Esophagus muscularis mucosa (tissue), 4 donors: ENCODE results near the gene OR2B6. TPM values are rescaled to one million over a fixed set of nuclear protein-coding genes. Genes with fewer than 3 reads are reported as not detected.

ENCODE experiments used
- DNase-seq: peaks from one replicate; pipeline ENCODE4 v3.0.0-alpha.2; 2017; ENCODE audit errors: extremely low spot score
- H3K27ac ChIP-seq, 4 donors: fragments of 200-600 bp; sonication (generic); replicated peaks in 1 of 4; 1 replicate in 3 of 4; 2 replicates in 1 of 4; pipeline ENCODE4 v1.5.1; 2016 to 2019; ENCODE audit warnings: mild to moderate bottlenecking in 1 of 4
- H3K27me3 ChIP-seq, 4 donors: fragments of 200-600 bp; sonication (generic); one replicate each; pipeline versions ENCODE4 v1.5.1 to v1.6.0; 2016 to 2019
- H3K36me3 ChIP-seq, 4 donors: fragments of 200-600 bp; sonication (generic); one replicate each; pipeline ENCODE4 v1.5.1; 2016 to 2019
- H3K4me1 ChIP-seq, 4 donors: fragments of 200-600 bp; sonication (generic); one replicate each; pipeline ENCODE4 v1.5.1; 2016 to 2019
- H3K4me3 ChIP-seq, 4 donors: fragments of 200-600 bp; sonication (generic); 1 replicate in 2 of 4; 2 replicates in 2 of 4; pipeline ENCODE4 v1.5.1; 2016 to 2019; ENCODE audit warnings: mild to moderate bottlenecking in 4 of 4, moderate library complexity in 1 of 4
- H3K9me3 ChIP-seq, 4 donors: fragments of 200-600 bp; sonication (generic); 1 replicate in 3 of 4; 2 replicates in 1 of 4; pipeline ENCODE4 v1.5.1; 2016 to 2019
- EP300 ChIP-seq: sonication (generic); formaldehyde crosslinking; IDR thresholded peaks from one replicate; pipeline ENCODE4 v1.6.1; 2017; ENCODE audit warnings: antibody characterized with exemption
- POLR2A ChIP-seq: fragments of 450-650 bp; IDR thresholded peaks from one replicate; pipeline ENCODE4 v1.6.1; 2017; ENCODE audit warnings: antibody characterized with exemption, moderate library complexity, mild to moderate bottlenecking, low read depth
- POLR2AphosphoS5 ChIP-seq, 2 donors: sonication (generic); formaldehyde crosslinking; IDR thresholded peaks; one replicate each; pipeline ENCODE4 v1.6.1; 2017; ENCODE audit warnings: antibody characterized with exemption in 2 of 2
- WGBS: methylation state at CpG from one replicate; pipeline ENCODE4 v1.1.5; 2018; 5-methylcytosine and 5-hydroxymethylcytosine counted together
- intact Hi-C: fragments of 100-400 bp; cut with DNase I; formaldehyde crosslinking; loops from one replicate; pipeline ENCODE4 v1.15.1; 2023
- total RNA-seq, 4 donors: library from RNA; depleted of rRNA; stranded (reverse); fragments of >200 nt; gene quantifications; one replicate each; pipeline versions ENCODE4 v1.1.0 to v1.2.1, GENCODE V29; 2016
- TF ChIP-seq, protein P1 (sequence below), 3 experiments: fragments of 200-600 bp in 2 of 3; fragments of 450-650 bp in 1 of 3; sonication (generic) in 2 of 3; IDR thresholded peaks; one replicate each; pipeline ENCODE4 v1.5.1; 2017 to 2019; ENCODE audit warnings: antibody characterized with exemption in 3 of 3, mild to moderate bottlenecking in 2 of 3, moderate library complexity in 1 of 3

The OR2B6 gene
- total RNA-seq, 4 donors from 2014 or later = not detected

DNA sequence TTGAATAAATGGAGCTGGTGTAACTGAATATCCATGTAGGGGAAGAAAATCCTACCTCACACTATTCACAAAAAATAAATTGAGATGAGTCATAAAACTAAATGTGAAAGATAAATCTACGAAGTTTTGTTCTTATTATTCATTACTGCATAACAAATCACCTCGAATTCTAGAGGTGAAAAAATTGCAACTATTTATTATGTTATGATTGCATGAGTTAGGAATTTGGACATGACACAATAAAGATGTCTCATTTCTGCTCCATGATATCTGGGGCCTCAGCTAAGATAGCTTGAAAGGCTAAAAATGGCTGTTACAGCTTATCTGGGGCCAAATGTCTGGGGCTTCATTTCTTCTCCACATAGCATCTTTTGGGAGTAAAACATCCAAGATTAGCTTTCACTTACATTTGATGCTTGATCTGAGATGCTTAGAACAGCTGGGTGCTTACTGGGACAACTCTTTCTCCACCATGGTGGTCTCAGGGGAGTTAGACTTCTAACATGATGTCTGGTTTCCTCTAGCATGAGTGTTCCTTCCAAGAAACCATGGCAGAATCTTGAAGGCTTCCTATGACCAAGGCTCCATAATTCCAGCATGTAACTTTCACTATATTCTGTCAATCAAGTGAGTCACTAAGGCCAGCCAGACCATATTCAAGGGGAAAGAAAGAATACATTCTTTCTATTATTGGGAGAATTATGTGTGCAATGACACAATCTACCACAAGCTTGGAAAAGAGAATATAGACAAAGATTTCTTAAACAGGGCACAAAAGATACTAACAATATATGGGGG is 30.1 kb downstream of the OR2B6 start:
- H3K27me3 ChIP-seq = peaks cover 0 to 9% (median 0%) of the 10 kb centered on the region in 4 donors
- DNase-seq = no peak
- no peaks in the 10 kb centered on the region for H3K4me1 ChIP-seq
- H3K36me3 ChIP-seq = no peaks in the 10 kb centered on the region
- intact Hi-C loops = no loop called here
- WGBS = 53% methylated on average over 2 of the region's 2 CpGs
- no peak overlapping the region for H3K27ac ChIP-seq
- no peak for TF ChIP-seq EP300
- TF ChIP-seq, protein P1, sequence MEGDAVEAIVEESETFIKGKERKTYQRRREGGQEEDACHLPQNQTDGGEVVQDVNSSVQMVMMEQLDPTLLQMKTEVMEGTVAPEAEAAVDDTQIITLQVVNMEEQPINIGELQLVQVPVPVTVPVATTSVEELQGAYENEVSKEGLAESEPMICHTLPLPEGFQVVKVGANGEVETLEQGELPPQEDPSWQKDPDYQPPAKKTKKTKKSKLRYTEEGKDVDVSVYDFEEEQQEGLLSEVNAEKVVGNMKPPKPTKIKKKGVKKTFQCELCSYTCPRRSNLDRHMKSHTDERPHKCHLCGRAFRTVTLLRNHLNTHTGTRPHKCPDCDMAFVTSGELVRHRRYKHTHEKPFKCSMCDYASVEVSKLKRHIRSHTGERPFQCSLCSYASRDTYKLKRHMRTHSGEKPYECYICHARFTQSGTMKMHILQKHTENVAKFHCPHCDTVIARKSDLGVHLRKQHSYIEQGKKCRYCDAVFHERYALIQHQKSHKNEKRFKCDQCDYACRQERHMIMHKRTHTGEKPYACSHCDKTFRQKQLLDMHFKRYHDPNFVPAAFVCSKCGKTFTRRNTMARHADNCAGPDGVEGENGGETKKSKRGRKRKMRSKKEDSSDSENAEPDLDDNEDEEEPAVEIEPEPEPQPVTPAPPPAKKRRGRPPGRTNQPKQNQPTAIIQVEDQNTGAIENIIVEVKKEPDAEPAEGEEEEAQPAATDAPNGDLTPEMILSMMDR (IDR thresholded peaks at IDR 0.05) = no peak
- H3K9me3 ChIP-seq = no peaks in the 10 kb centered on the region
- no peak overlapping the region for H3K4me3 ChIP-seq

DNA sequence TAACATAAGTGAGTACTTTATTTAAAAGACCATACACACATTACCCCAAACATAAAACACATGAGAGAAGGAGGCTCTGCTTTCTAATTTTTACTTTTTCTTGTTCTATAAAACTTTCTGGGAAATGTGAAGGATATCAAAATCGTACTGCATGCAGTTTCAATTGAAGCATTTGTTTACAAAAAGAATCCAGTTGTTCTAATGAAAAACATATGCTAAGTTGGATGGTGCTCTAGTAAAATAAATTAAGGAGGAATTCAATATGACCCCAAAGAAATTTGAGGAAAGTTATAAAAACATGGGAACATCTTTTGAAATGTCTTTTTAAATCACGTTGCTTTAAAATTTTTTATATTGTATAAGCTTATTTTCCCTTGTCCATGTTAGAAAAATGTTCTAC is 37.6 kb downstream of the OR2B6 start:
- Histone ChIP-seq H3K4me1 (no peaks in the 10 kb centered on the region), H3K27ac (no peak overlapping the region), H3K36me3 (no peaks in the 10 kb centered on the region), H3K27me3 (peaks cover 0 to 3% (median 0%) of the 10 kb centered on the region in 4 donors), H3K9me3 (no peaks in the 10 kb centered on the region), H3K4me3 (no peak overlapping the region)
- TF ChIP-seq, protein P1 (IDR thresholded peaks at IDR 0.05) = no peak
- WGBS = 35% methylated on average over 2 of the region's 2 CpGs
- DNase-seq = no peak
- intact Hi-C loops = no loop called here

DNA sequence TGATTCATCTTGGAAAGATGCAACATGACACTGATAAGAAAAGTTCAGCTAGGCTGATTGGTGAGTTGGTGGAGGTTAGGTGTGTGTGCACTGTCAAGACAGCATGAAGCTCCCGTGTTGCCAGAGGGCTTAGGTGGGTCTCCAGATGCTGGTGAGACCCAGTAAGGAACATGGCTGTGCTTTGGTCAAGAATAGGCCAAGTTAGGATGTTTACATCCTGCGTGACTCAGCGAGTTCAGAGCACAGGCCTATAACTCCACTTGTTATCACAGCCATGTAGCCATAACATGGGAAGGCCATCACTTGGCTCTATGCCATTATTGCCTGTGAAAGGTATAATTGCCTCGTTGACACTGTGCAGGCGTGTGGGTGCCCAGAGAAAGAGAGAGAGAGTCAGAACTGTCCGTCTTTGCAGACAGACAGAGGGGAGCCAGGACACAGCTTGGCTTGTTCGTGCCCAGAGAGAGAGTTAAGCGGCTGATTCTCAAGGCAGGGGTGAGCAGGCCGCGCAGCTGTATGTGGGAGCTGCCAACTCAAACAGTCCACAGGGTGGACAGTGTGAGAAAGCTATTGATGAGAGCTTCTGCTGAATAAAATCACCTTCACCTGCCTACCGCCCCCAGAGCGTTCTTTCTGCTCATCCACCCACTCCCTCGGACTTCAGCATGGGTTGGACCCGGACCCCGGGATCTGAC is 43.5 kb downstream of the OR2B6 start:
- H3K4me1 ChIP-seq = no peaks in the 10 kb centered on the region
- DNase-seq = no peak
- H3K4me3 ChIP-seq = no peak overlapping the region
- no peaks in the 10 kb centered on the region for H3K9me3 ChIP-seq
- WGBS = 88% methylated on average over 14 of the region's 15 CpGs
- no peak overlapping the region for H3K27ac ChIP-seq
- H3K27me3 ChIP-seq = peaks cover 0 to 19% (median 0%) of the 10 kb centered on the region in 4 donors
- intact Hi-C loops = no loop called here
- TF ChIP-seq POLR2A (no peak), EP300 (no peak), POLR2AphosphoS5 (IDR thresholded peaks at IDR 0.05) (no peak)
- TF ChIP-seq, protein P1 (IDR thresholded peaks at IDR 0.05) = no peak
- H3K36me3 ChIP-seq = no peaks in the 10 kb centered on the region

DNA sequence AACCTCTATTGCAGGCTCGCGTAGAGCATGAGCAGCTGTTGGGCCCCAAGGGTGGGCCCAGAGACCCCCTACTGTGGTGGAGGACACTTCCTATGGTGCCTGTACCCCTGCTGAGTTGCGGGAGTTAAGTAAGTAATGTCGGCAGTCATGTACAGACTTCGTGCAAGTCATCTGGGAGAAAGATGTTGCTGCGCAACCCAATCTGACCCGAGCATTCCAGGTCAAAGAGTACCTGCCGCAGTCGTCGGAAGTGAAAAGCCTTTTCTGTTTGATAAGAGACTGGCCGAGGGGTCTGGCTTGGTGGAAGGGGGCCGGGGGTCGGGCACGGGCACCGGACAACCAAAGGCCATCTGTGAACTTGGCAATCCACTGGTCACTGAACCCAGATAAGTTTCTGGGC is 44.3 kb downstream of the OR2B6 start:
- no peaks in the 10 kb centered on the region for H3K36me3 ChIP-seq
- no peaks in the 10 kb centered on the region for H3K4me1 ChIP-seq
- H3K9me3 ChIP-seq = no peaks in the 10 kb centered on the region
- DNase-seq = no peak
- no peak for TF ChIP-seq POLR2AphosphoS5 (IDR thresholded peaks at IDR 0.05)
- no peak for TF ChIP-seq POLR2A
- no peak overlapping the region for H3K27ac ChIP-seq
- 80% methylated on average over 8 of the region's 15 CpGs for WGBS
- peaks cover 0 to 19% (median 0%) of the 10 kb centered on the region in 4 donors for H3K27me3 ChIP-seq
- H3K4me3 ChIP-seq = no peak overlapping the region
- intact Hi-C loops = no loop called here

DNA sequence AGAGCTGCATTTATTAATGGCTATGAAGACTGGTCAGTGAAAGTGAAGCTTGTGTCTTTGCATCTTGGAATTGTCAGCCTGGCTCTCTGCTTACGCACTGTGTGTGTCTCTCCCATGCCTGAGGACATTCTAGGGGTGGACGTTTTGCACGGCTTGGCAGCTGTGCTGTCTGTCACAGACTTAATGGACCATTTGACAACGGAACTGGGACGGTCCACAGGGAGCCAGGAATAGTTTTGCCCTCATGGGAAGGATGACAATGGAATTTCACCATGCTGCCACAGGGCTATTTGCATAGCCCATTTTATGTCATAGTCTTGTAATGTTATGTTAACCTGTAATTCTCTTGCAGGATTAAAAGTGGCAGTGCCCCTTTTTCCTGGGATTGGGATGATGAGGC is 44.7 kb downstream of the OR2B6 start:
- H3K4me1 ChIP-seq = no peaks in the 10 kb centered on the region
- no peaks in the 10 kb centered on the region for H3K36me3 ChIP-seq
- no peaks in the 10 kb centered on the region for H3K9me3 ChIP-seq
- H3K4me3 ChIP-seq = no peak overlapping the region
- no peak for DNase-seq
- H3K27me3 ChIP-seq = peaks cover 0 to 19% (median 0%) of the 10 kb centered on the region in 4 donors
- WGBS = 75% methylated on average over 5 of the region's 5 CpGs
- H3K27ac ChIP-seq = no peak overlapping the region
- TF ChIP-seq, protein P1 (IDR thresholded peaks at IDR 0.05) = no peak
- intact Hi-C loops = no loop called here
